Bronchial epithelial cell (primary cell): ENCODE measurements around the gene SMARCD1. TPM values are rescaled to one million over a fixed set of nuclear protein-coding genes. Genes with fewer than 3 reads are reported as not detected.

Experiments used
- DNase-seq: peaks from one replicate; pipeline ENCODE4 v3.0.0-alpha.2; 2010; ENCODE audit warnings: low read depth
- FAIRE-seq: peaks from 2 replicates; lab custom pipeline; 2011; peaks lifted over from hg19 to GRCh38; lab: Jason Lieb, UNC
- H3K27me3 ChIP-seq: 2 replicates; pipeline ENCODE4 v1.5.1; 2011; ENCODE audit warnings: low read length; ENCODE audit not compliant: control insufficient read depth, insufficient read depth
- H3K36me3 ChIP-seq: 2 replicates; pipeline ENCODE4 v1.5.1; 2011; ENCODE audit warnings: low read length; ENCODE audit not compliant: control insufficient read depth, insufficient read depth
- H3K4me3 ChIP-seq: 2 replicates; pipeline ENCODE4 v1.5.1; 2011; ENCODE audit warnings: mild to moderate bottlenecking, low read depth, low read length, control low read depth
- CTCF ChIP-seq: IDR thresholded peaks from 2 replicates; pipeline ENCODE4 v1.5.1; 2011; ENCODE audit warnings: mild to moderate bottlenecking, moderate library complexity, low read length, control low read depth, inconsistent platforms; ENCODE audit not compliant: insufficient read depth, severe bottlenecking
- total RNA-seq: library from RNA; depleted of rRNA; stranded (reverse); fragments of >200 nt; gene quantifications from 2 replicates; pipeline ENCODE4 v1.2.1, GENCODE V29; 2014

Gene SMARCD1
- total RNA-seq, result 24.2 and 27.9 TPM in 2 replicates

DNA sequence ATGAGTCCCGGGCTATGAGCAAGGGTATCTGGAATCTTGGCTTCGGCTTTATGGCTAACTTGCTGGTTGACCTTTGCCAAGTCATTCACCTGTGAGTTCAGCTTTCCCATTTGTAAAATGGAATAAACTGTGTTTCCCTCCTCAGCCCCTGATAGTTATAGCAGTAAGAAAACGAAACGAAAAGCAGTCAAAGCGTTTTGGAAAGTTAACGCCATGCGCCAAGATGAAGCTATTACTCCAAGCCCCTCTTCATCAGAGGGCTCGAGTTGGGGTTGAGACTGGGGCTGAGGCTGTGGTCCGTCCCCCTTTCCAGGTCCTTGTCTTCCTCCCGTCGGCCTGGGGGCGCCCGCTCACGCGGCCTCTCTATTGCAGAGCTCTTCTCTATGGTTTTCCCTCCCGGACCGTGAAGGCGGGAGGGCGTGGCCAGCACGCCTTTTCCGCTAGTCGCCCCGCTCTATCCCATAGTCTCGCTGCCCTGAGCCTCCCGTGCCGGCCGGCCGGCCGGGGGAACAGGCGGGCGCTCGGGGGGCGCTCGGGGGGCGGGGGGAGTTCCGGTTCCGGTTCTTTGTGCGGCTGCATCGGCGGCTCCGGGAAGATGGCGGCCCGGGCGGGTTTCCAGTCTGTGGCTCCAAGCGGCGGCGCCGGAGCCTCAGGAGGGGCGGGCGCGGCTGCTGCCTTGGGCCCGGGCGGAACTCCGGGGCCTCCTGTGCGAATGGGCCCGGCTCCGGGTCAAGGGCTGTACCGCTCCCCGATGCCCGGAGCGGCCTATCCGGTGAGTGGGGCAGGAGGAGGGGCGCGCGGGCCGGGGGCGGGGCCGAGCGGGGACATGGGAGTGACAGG is at the start of gene SMARCD1:
Gene SMARCD1, plus strand, starts transcription at position 568 of the 840 bp plus-strand sequence. Its CDS starts 28 bp downstream, at position 596.
- peaks cover 5% of the 10 kb centered on the region for H3K36me3 ChIP-seq
- FAIRE-seq (no peak), DNase-seq (peak; percentile 76)
- H3K27me3 ChIP-seq, result no peaks in the 10 kb centered on the region
- H3K4me3 ChIP-seq, result peak within 1 kb of the TSS; percentile 55
- peak; percentile 79 for TF ChIP-seq CTCF

- no peak for FAIRE-seq
These were observed 46.8 kb upstream of the SMARCD1 start for GRCh38 chr12:50038336-50038735.

DNA sequence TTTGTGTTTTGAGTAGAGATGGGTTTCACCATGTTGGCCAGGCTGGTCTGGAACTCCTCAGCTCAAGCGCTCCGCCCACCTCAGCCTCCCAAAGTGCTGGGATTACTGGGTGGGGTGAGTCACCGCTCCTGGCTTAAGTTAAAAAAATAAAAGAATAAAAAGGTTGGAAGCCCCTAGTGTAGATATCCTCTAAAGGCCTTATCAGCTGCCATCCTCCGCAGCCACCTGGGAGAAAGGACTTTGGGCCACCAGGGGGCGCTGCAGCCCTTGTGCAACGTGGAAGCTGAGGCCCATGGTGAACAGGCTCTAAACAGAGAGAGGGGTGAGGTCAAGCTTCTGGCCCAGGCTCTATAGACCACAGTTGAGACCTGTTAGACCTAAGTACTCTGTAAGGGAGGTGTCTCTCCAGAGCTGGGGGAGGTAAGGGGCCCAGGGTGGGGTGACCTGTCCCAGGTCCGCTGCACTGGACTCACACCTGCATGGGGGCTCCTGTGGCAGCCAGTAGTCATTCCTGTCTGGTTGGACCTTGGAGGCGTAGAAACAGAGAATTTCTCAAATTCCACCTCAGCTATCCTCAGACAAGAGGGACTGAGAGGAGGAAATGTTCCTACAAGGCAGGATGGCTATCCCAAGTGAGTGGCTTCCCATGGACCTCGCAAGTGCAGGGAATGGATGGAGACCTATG is 45.8 kb upstream of the SMARCD1 start:
- FAIRE-seq (no peak), DNase-seq (peak; percentile 84)
- no peak overlapping the region for H3K4me3 ChIP-seq
- no peaks in the 10 kb centered on the region for H3K27me3 ChIP-seq
- peak; percentile 83 for TF ChIP-seq CTCF
- no peaks in the 10 kb centered on the region for H3K36me3 ChIP-seq

More at GRCh38 chr12:50038336-50038735, 46.8 kb upstream of the SMARCD1 start:
- TF ChIP-seq CTCF, result no peak
- H3K27me3 ChIP-seq, result no peaks in the 10 kb centered on the region
- H3K4me3 ChIP-seq, result no peak overlapping the region
- no peak for DNase-seq
- no peaks in the 10 kb centered on the region for H3K36me3 ChIP-seq

GRCh38 chr12:50040657-50041056 is 44.5 kb upstream of the SMARCD1 start:
- FAIRE-seq (no peak), DNase-seq (no peak)
- Histone ChIP-seq H3K27me3 (no peaks in the 10 kb centered on the region), H3K36me3 (no peaks in the 10 kb centered on the region), H3K4me3 (no peak overlapping the region)
- TF ChIP-seq CTCF, result no peak

DNA sequence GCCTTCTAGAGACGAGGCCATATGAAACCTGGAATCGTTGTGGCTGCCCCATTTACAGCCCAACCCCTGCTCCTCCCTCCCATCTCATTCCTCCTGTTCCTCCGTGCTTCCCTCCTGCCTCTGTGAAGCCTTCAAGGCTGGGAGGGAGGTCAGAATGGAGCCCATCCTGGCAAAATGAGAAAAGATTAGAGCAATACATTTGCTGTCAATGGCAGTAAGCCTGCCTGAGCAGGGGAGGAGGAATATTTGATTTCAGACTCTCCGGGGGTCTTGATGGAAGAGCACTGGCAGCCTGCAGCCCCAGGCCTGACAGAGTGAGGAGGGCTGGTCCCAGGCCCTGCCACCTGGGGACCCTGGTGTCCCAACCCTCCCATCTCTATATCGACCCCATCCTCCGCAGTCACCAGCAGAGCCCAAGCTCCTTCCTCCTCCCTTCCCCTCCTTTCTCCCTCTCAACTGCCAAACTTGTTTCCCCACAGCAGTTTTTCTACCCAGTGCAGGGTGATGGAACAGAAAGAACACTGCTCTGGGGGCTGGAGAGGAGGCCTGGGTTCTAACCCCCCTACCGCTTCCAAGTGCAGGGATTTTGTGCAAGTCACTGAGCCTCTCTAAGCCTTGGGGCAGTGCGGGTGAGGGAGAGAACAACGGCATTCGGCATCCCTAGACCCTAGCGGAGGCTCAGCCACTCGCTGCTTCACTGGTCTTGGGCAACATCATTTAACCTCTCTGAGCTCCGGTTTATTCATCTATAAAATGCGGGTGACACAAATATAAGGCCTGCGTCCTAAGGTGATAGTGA is 43.9 kb upstream of the SMARCD1 start:
- no peaks in the 10 kb centered on the region for H3K36me3 ChIP-seq
- no peaks in the 10 kb centered on the region for H3K27me3 ChIP-seq
- no peak for DNase-seq
- FAIRE-seq, result no peak
- no peak overlapping the region for H3K4me3 ChIP-seq
- no peak for TF ChIP-seq CTCF
